NT2/D1 (cell line): ENCODE results near the gene CSNK1D.

Experiments
- SUZ12 ChIP-seq: IDR thresholded peaks from 2 replicates; pipeline ENCODE4 v1.6.1; 2011; ENCODE audit not compliant: insufficient read length, insufficient read depth; ENCODE audit errors: extremely low read depth
- YY1 ChIP-seq: IDR thresholded peaks from 2 replicates; pipeline ENCODE4 v1.6.1; 2011; ENCODE audit not compliant: insufficient read length, insufficient read depth
- ZNF274 ChIP-seq: IDR thresholded peaks from 2 replicates; pipeline ENCODE4 v1.6.1; 2011; ENCODE audit warnings: mild to moderate bottlenecking, low read depth, low read length

GRCh38 chr17:82318772-82319606 lies 45.5 kb upstream of the CSNK1D start:
- no peak for TF ChIP-seq ZNF274
- TF ChIP-seq YY1, result no peak
- no peak for TF ChIP-seq SUZ12
